Mesenchymal stem cell (in vitro differentiated cells and primary cell): ENCODE data around the gene MRPL50.

ENCODE experiments used
- DNase-seq: peaks from one replicate; pipeline ENCODE4 v3.0.0-alpha.2; 2013
- H2AFZ ChIP-seq: one replicate; pipeline ENCODE4 v1.6.1; 2013; ENCODE audit warnings: low read depth, mild to moderate bottlenecking, control low read depth, inconsistent platforms, low read length, moderate library complexity
- H2AK5ac ChIP-seq: 2 replicates; pipeline ENCODE4 v1.6.1; 2013; ENCODE audit warnings: low read length, moderate library complexity, mild to moderate bottlenecking, inconsistent platforms; ENCODE audit not compliant: severe bottlenecking
- H2BK120ac ChIP-seq: one replicate; pipeline ENCODE4 v1.6.1; 2013; ENCODE audit warnings: low read depth, mild to moderate bottlenecking, inconsistent platforms, low read length, moderate library complexity
- H2BK12ac ChIP-seq, 2 experiments: one replicate each; pipeline ENCODE4 v1.6.1; 2013; ENCODE audit warnings: inconsistent platforms in 2 of 2, low read length in 2 of 2, mild to moderate bottlenecking in 2 of 2, moderate library complexity in 2 of 2, control low read depth in 1 of 2
- H2BK15ac ChIP-seq: one replicate; pipeline ENCODE4 v1.6.1; 2013; ENCODE audit warnings: mild to moderate bottlenecking, low read depth, inconsistent platforms; ENCODE audit not compliant: poor library complexity, severe bottlenecking
- H2BK5ac ChIP-seq: 2 replicates; pipeline ENCODE4 v1.6.1; 2013; ENCODE audit warnings: low read depth, mild to moderate bottlenecking, low read length, control low read depth, inconsistent platforms; ENCODE audit not compliant: poor library complexity, severe bottlenecking
- H3K14ac ChIP-seq, 2 experiments: one replicate each; pipeline ENCODE4 v1.6.1; 2013; ENCODE audit warnings: inconsistent platforms in 2 of 2, low read length in 2 of 2, control low read depth in 1 of 2, mild to moderate bottlenecking in 1 of 2, moderate library complexity in 1 of 2
- H3K18ac ChIP-seq, 2 experiments: one replicate each; pipeline ENCODE4 v1.6.1; 2013; ENCODE audit warnings: inconsistent platforms in 2 of 2, low read length in 2 of 2, control low read depth in 1 of 2, low read depth in 1 of 2, mild to moderate bottlenecking in 1 of 2
- H3K23ac ChIP-seq, 2 experiments: one replicate each; pipeline ENCODE4 v1.6.1; 2013; ENCODE audit warnings: inconsistent platforms in 2 of 2, low read length in 2 of 2, mild to moderate bottlenecking in 2 of 2, moderate library complexity in 2 of 2, control low read depth in 1 of 2
- H3K27ac ChIP-seq: 2 replicates; pipeline ENCODE4 v1.5.1; 2013; ENCODE audit warnings: mild to moderate bottlenecking, moderate library complexity, low read length, control low read depth, inconsistent platforms; ENCODE audit not compliant: poor library complexity, severe bottlenecking
- H3K27me3 ChIP-seq, 2 experiments: 2 replicates each; pipeline versions ENCODE4 v1.6.1 to v1.7.0; 2013; ENCODE audit warnings: low read length in 2 of 2, mild to moderate bottlenecking in 2 of 2, moderate library complexity in 2 of 2, control low read depth in 1 of 2, inconsistent platforms in 1 of 2; ENCODE audit not compliant: control insufficient read depth in 1 of 2, insufficient read depth in 1 of 2
- H3K36me3 ChIP-seq, 2 experiments: 2 replicates each; pipeline versions ENCODE4 v1.6.1 to v1.7.0; 2013; ENCODE audit warnings: low read length in 2 of 2, control low read depth in 1 of 2, inconsistent platforms in 1 of 2, low read depth in 1 of 2, mild to moderate bottlenecking in 1 of 2; ENCODE audit not compliant: insufficient read depth in 2 of 2, control insufficient read depth in 1 of 2
- H3K4ac ChIP-seq, 2 experiments: one replicate each; pipeline ENCODE4 v1.6.1; 2013; ENCODE audit warnings: inconsistent platforms in 2 of 2, low read length in 2 of 2, mild to moderate bottlenecking in 2 of 2, moderate library complexity in 2 of 2, control low read depth in 1 of 2, low read depth in 1 of 2
- H3K4me1 ChIP-seq: 2 replicates; pipeline ENCODE4 v1.6.1; 2013; ENCODE audit warnings: low read depth, low read length, control low read depth; ENCODE audit not compliant: control insufficient read depth, insufficient read depth
- H3K4me2 ChIP-seq: 2 replicates; pipeline ENCODE4 v1.6.1; 2013; ENCODE audit warnings: low read length, mild to moderate bottlenecking, inconsistent platforms; ENCODE audit not compliant: poor library complexity, severe bottlenecking
- H3K4me3 ChIP-seq, 2 experiments: 2 replicates each; pipeline versions ENCODE4 v1.5.1 to v1.7.0; 2013; ENCODE audit warnings: low read length in 2 of 2, mild to moderate bottlenecking in 2 of 2, control low read depth in 1 of 2, low read depth in 1 of 2; ENCODE audit not compliant: insufficient read depth in 1 of 2
- H3K79me1 ChIP-seq: replicated peaks from 2 replicates; pipeline ENCODE4 v1.6.1; 2013; ENCODE audit warnings: mild to moderate bottlenecking, control low read depth, low read length, inconsistent platforms; ENCODE audit not compliant: poor library complexity, severe bottlenecking
- H3K9ac ChIP-seq: 2 replicates; pipeline ENCODE4 v1.7.0; 2013; ENCODE audit warnings: mild to moderate bottlenecking, low read length, moderate library complexity
- H3K9me3 ChIP-seq: 2 replicates; pipeline ENCODE4 v1.7.0; 2013; ENCODE audit warnings: mild to moderate bottlenecking, low read length; ENCODE audit not compliant: control insufficient read depth
- H4K8ac ChIP-seq: one replicate; pipeline ENCODE4 v1.6.1; 2013; ENCODE audit warnings: inconsistent platforms, mild to moderate bottlenecking, low read length, moderate library complexity
- H4K91ac ChIP-seq: one replicate; pipeline ENCODE4 v1.6.1; 2013; ENCODE audit warnings: mild to moderate bottlenecking, low read length, inconsistent platforms
- WGBS: methylation state at CpG from one replicate; pipeline ENCODE4 v1.1.7; 2013; ENCODE audit warnings: mixed read lengths; 5-methylcytosine and 5-hydroxymethylcytosine counted together

Gene MRPL50

DNA sequence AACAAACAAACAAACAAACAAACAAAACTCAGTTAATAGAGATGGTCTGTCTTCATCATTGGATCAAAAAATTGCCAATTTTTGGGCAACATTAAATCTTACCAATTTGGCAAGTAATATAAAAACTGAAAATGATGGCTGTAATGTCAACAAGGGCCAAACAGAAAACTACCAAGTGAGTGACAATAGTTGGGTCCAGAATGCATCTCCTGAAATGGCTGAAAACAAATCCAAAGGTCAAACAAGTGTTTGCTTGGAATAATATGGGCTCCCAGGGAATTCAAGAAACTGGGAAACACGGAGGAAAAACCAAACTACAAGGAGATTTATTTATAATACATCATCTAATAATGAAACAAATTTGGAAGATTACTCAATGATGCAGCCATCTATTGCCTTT is 38.7 kb downstream of the MRPL50 start:
- Histone ChIP-seq H3K9me3 (no peaks in the 10 kb centered on the region), H3K18ac (no peak overlapping the region), H2BK5ac (no peak overlapping the region), H3K9ac (no peak overlapping the region), H3K27me3 (no peaks in the 10 kb centered on the region), H3K36me3 (no peaks in the 10 kb centered on the region), H3K14ac (no peak overlapping the region), H2BK120ac (no peak overlapping the region), H2AK5ac (no peak overlapping the region), H4K8ac (no peak overlapping the region), H2AFZ (no peak overlapping the region), H3K27ac (no peak overlapping the region), H2BK12ac (no peak overlapping the region), H3K4me1 (no peaks in the 10 kb centered on the region), H4K91ac (no peak overlapping the region), H3K23ac (no peak overlapping the region), H3K4me2 (no peak overlapping the region), H3K4me3 (no peak overlapping the region), H3K79me1 (no peaks in the 10 kb centered on the region), H2BK15ac (no peak overlapping the region), H3K4ac (no peak overlapping the region)
- DNase-seq: no peak
- no CpG with 5 or more reads among the region's 1 CpG for WGBS

DNA sequence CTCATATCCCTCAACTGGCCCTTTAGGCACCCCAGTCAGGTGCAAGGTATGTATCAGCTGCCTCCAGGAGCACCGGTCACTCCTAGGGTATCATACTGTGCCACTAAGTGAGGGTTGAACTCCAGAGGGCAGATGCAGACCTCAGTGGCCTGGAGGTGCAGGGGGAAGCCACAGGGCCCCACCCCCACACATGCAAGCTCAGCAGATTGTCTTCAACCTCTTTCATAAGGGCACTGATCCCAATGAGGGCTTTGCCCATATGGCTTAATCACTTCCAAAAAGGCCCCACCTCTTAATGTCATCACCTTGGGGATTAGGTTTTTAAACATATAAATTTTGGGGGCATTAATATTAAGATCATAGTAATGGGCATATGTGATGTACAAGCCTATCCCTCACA is 41.8 kb downstream of the MRPL50 start:
- Histone ChIP-seq H2AK5ac (no peak overlapping the region), H3K23ac (no peak overlapping the region), H3K4ac (no peak overlapping the region), H2AFZ (no peak overlapping the region), H3K27me3 (no peaks in the 10 kb centered on the region), H4K8ac (no peak overlapping the region), H2BK5ac (no peak overlapping the region), H3K14ac (peak overlapping the region in 1 of 2 experiments; percentile 8), H3K9ac (no peak overlapping the region), H2BK12ac (no peak overlapping the region), H3K79me1 (no peaks in the 10 kb centered on the region), H4K91ac (no peak overlapping the region), H3K4me2 (no peak overlapping the region), H3K4me1 (no peaks in the 10 kb centered on the region), H3K36me3 (no peaks in the 10 kb centered on the region), H3K27ac (no peak overlapping the region), H3K9me3 (no peaks in the 10 kb centered on the region), H3K18ac (no peak overlapping the region), H3K4me3 (no peak overlapping the region), H2BK15ac (no peak overlapping the region), H2BK120ac (no peak overlapping the region)
- no peak for DNase-seq
- WGBS: 72% methylated on average over 1 of the region's 1 CpG

DNA sequence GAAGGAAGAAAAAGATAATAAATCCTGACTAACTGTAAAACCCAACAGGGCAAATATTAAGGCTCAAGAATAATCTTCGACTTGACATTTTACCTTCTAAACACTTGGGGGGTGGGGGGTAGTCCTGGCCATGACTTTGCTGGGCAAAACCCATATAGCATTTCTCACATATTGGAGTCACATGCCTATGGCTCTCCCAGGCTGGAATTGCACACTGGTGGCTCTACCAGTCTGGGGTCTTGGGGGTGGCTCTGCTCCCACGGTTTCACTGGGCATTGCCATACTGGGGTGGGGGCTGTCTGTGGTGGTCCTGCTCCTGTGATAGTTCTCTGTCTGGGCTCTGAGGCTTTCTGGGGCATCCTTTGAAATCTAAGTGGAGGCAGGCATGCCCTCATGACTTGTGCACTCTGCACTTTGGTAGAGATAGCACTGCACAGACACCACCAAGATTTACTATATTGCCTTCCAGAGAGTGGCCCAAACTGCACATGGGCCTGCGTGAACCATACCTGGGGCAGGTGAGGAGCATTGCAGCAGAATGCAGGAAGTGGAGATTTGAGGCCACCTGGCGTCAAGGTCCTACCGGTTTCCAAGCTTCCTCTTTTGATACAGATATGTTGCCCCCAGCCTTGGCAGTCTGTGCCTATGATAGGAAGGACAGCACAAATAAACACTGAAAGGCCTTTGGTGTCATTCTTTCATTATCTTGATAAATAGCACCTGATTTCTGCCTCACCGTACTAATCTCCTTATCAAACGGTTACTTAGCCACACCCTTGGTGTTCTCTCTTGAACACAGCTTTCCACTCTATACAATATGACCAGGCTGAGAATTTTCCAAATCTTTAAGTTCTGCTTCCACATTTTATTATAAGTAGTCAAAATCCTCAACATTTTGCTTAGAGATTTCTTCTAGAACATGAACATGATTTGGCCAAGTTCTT is 43.4 kb downstream of the MRPL50 start:
- Histone ChIP-seq H2BK120ac (no peak overlapping the region), H3K4ac (no peak overlapping the region), H3K9ac (no peak overlapping the region), H4K91ac (no peak overlapping the region), H3K14ac (no peak overlapping the region), H3K27me3 (no peaks in the 10 kb centered on the region), H2AK5ac (no peak overlapping the region), H2BK12ac (no peak overlapping the region), H2BK15ac (no peak overlapping the region), H3K18ac (no peak overlapping the region), H3K23ac (no peak overlapping the region), H3K4me1 (no peaks in the 10 kb centered on the region), H3K36me3 (no peaks in the 10 kb centered on the region), H3K79me1 (no peaks in the 10 kb centered on the region), H3K9me3 (no peaks in the 10 kb centered on the region), H3K4me3 (no peak overlapping the region), H2BK5ac (no peak overlapping the region), H4K8ac (no peak overlapping the region), H3K27ac (no peak overlapping the region), H3K4me2 (no peak overlapping the region), H2AFZ (no peak overlapping the region)
- 74% methylated on average over 7 of the region's 7 CpGs for WGBS
- no peak for DNase-seq

DNA sequence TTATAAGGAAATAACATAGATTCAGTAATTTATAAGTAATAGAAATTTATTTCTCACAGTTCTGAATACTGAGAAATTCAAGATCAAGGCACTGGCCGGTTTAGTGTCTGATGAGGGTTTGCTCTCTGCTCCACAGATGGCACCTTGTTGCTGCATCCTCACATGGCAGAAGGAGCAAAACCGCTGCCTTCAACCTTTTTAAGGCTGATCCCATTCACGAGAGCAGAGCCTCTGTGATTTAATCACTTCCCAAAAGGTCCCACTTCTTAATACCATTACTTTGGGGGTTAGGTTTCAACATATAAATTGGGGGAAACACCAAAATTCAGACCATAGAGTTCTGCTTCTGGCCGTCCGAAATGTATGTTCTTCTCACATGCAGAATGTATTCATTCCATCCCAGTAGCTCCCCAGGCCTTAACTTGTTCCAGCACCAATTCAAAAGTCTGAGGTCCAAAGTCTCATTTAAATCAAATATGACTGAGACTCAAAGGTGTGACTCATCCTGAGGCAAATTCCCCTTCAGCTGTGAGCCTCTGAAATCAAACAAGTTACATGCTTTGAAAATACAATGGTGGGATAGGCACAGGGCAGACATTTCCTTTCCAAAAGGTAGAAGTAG is 44.2 kb downstream of the MRPL50 start:
- Histone ChIP-seq H2AFZ (no peak overlapping the region), H3K18ac (no peak overlapping the region), H3K4me2 (no peak overlapping the region), H3K79me1 (no peaks in the 10 kb centered on the region), H3K36me3 (no peaks in the 10 kb centered on the region), H2BK12ac (no peak overlapping the region), H2AK5ac (no peak overlapping the region), H3K27ac (no peak overlapping the region), H4K91ac (no peak overlapping the region), H3K4me3 (no peak overlapping the region), H3K4ac (no peak overlapping the region), H2BK5ac (no peak overlapping the region), H2BK15ac (no peak overlapping the region), H4K8ac (no peak overlapping the region), H3K14ac (no peak overlapping the region), H2BK120ac (no peak overlapping the region), H3K9me3 (no peaks in the 10 kb centered on the region), H3K4me1 (no peaks in the 10 kb centered on the region), H3K27me3 (no peaks in the 10 kb centered on the region), H3K23ac (no peak overlapping the region), H3K9ac (no peak overlapping the region)
- DNase-seq: no peak
- WGBS: 77% methylated on average over 5 of the region's 5 CpGs
